Hepatic stellate cell (primary cell): ENCODE measurements around the gene ITPKC.
"Not testable (repeated sequence)": the region's sequence is repeated elsewhere in the genome, so short reads cannot be mapped to it uniquely, and the experiment has no call there.

ENCODE experiments used
- DNase-seq: peaks from one replicate; pipeline ENCODE4 v3.0.0; 2011; ENCODE audit warnings: low spot score

ITPKC gene

DNA sequence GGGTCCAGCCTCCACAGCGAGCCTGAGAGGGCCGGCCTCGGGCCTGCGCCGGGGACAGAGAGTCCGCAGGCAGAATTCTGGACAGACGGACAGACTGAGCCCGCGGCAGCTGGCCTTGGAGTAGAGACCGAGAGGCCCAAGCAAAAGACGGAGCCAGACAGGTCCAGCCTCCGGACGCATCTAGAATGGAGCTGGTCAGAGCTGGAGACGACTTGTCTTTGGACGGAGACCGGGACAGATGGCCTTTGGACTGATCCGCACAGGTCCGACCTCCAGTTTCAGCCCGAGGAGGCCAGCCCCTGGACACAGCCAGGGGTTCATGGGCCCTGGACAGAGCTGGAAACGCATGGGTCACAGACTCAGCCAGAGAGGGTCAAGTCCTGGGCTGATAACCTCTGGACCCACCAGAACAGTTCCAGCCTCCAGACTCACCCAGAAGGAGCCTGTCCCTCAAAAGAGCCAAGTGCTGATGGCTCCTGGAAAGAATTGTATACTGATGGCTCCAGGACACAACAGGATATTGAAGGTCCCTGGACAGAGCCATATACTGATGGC is 490 bp downstream of the ITPKC start:
- no peak for DNase-seq

- no peak for DNase-seq
Observed at GRCh38 chr19:40717880-40718773, 1.2 kb downstream of the ITPKC start.

- peak; percentile 41 for DNase-seq
Observed at GRCh38 chr19:40718774-40719391, 2.0 kb downstream of the ITPKC start.

GRCh38 chr19:40719414-40719894 is 2.5 kb downstream of the ITPKC start:
- DNase-seq = no peak

DNA sequence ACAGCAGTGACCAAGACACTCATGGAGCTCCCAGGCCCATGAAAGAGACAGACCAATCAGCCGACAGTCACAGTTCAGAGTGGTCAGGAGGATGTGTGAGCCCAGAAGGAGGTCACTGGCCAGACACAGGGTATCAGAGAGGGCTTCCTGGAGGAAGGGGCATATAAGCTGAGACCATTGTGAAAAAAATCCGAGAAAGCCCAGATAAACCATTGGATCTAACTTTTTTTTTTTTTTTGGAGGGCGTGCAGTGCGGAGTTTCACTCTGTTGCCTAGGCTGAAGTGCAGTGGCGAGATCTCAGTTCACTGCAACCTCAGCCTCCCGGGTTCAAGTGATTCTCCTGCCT is 4.2 kb downstream of the ITPKC start:
- no peak for DNase-seq

GRCh38 chr19:40721936-40722661 is 5.2 kb downstream of the ITPKC start:
- DNase-seq = no peak

GRCh38 chr19:40723661-40724254 is 6.8 kb downstream of the ITPKC start:
- no peak for DNase-seq

GRCh38 chr19:40724315-40724714 is 7.4 kb downstream of the ITPKC start:
- no peak for DNase-seq

- no peak for DNase-seq
Observed at GRCh38 chr19:40724855-40725254, 7.9 kb downstream of the ITPKC start.

DNA sequence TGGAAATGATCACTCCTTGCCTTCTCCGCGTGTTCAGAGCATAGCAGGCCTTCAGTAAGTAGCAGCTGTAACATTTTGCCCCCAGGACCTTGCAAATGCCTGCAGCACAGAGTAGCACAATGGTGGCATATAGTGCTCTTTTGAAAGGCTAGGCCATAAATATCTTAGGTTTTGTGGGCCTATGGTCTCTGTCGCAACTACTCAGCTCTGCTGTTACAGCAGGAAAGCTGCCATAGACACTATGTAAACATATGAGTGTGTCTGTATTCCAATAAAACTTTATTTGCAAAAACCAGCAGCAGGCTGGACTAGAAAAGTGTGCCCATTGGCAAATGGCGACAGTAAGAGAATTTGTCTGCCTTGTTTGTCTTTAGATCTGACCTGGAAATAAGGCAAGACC is 9.4 kb downstream of the ITPKC start:
- DNase-seq = no peak

DNA sequence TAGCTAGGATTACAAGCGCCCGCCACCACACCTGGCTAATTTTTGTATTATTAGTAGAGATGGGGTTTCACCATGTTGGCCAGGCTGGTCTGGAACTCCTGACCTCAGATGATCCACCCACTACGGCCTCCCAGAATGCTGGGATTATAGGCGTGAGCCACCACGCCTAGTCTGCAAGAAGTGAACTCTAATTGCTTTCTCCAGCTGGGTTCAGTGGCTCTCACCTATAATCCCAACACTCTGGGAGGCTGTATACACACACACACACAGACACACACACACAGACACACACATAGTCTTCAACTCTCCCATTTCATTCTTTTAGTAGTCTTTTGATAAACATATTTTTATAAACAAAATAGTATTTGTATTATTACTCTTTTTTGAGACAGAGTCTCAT is 13.2 kb downstream of the ITPKC start:
- not testable (repeated sequence) for DNase-seq

GRCh38 chr19:40732304-40732703 is 15.4 kb downstream of the ITPKC start:
- not testable (repeated sequence) for DNase-seq

DNA sequence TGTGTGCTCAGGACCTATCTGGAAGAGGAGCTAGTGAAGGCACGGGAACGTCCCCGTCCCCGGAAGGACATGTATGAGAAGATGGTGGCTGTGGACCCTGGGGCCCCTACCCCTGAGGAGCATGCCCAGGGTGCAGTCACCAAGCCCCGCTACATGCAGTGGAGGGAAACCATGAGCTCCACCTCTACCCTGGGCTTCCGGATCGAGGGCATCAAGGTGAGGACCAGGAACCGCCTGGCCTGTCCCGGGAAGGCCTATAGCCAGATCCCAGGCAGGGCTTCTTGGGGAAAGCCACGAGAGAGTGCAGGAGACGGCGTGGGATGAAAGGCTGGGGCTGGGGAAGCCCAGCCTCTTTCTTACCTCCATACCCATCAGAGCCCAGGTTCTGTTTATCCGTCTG is 16.2 kb downstream of the ITPKC start:
- DNase-seq = no peak

- no peak for DNase-seq
Observed at GRCh38 chr19:40735013-40735771, 18.3 kb downstream of the ITPKC start.

DNA sequence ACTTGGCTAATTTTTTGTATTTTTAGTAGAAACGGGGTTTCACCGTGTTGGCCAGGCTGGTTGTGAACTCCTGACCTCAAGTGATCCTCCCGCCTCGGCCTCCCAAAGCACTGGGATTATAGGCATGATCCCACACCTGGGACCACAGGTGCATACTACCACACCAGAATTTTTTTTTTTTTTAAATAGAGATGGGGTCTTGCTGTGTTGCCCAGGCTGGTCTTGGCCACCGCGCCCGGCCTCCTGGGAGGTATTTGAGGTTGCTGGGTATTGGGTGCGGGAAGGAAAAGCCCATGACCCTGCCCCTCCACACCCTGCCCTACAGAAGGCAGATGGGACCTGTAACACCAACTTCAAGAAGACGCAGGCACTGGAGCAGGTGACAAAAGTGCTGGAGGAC is 19.7 kb downstream of the ITPKC start:
- DNase-seq = no peak

DNA sequence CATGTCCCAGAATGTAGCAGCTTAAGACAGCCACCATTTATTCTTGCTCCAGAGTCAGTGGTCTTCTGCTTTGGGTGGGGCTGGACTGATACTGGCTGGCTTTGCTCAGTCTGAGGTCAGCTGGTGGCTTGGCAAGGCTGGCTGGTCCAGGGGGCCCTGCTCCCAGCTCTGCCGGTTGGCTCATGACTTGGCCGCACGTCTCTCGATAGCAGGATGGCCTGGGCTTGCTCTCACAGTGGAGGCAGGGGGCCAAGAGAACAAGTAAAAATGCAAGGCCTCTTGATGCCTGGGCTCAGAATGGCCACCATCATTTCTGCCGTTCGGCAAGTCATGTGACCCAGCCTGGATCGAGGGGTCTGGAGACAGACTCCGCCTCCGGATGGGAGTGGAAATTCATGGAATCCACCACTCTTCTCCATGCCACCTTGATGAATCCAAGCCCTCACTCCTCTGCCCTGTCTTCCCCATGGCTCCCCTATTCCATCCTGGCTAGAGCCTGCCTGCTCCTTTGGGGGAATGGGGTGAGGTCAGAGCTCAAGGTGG is 20.3 kb downstream of the ITPKC start:
- DNase-seq = no peak

GRCh38 chr19:40739030-40739839 is 22.3 kb downstream of the ITPKC start:
- no peak for DNase-seq

- no peak for DNase-seq
Observed at GRCh38 chr19:40739871-40740703, 23.2 kb downstream of the ITPKC start.

GRCh38 chr19:40740747-40741146 is 23.8 kb downstream of the ITPKC start:
- no peak for DNase-seq
